ENCODE measurements around the gene LATS1. TPM values are rescaled to one million over a fixed set of nuclear protein-coding genes. Genes with fewer than 3 reads are reported as not detected.
"Not testable (repeated sequence)": the region's sequence is repeated elsewhere in the genome, so short reads cannot be mapped to it uniquely, and the experiment has no call there.

The LATS1 gene
- total RNA-seq, 4 donors from 2014 or later: 29.2 to 54.5 (median 35.6) TPM

DNA sequence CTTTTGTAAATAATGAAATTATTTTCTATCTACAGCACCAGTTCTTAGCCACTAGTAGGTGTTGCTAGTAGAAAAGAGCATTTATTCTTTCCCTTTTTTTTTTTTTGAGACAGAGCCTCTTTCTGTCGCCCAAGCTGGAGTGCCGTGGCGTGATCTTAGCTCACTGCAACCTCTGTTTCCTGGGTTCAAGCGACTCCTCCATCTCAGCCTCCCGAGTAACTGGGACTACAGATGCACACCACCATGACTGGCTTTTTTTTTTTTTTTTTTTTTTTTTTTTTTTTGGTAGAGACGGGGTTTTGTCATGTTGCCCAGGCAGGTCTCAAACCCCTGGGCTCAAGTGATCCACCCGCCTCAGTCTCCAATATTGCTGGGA lies 38.3 kb upstream of the LATS1 start:
- no peak for TF ChIP-seq POLR2AphosphoS5 (IDR thresholded peaks at IDR 0.05)
- no peak for TF ChIP-seq EP300 (IDR thresholded peaks at IDR 0.05)
- TF ChIP-seq, protein P1, sequence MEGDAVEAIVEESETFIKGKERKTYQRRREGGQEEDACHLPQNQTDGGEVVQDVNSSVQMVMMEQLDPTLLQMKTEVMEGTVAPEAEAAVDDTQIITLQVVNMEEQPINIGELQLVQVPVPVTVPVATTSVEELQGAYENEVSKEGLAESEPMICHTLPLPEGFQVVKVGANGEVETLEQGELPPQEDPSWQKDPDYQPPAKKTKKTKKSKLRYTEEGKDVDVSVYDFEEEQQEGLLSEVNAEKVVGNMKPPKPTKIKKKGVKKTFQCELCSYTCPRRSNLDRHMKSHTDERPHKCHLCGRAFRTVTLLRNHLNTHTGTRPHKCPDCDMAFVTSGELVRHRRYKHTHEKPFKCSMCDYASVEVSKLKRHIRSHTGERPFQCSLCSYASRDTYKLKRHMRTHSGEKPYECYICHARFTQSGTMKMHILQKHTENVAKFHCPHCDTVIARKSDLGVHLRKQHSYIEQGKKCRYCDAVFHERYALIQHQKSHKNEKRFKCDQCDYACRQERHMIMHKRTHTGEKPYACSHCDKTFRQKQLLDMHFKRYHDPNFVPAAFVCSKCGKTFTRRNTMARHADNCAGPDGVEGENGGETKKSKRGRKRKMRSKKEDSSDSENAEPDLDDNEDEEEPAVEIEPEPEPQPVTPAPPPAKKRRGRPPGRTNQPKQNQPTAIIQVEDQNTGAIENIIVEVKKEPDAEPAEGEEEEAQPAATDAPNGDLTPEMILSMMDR (IDR thresholded peaks at IDR 0.05): no peak
- no peak for TF ChIP-seq POLR2A (IDR thresholded peaks at IDR 0.05)
- Histone ChIP-seq H3K9me3 (no peaks in the 10 kb centered on the region), H3K4me3 (no peak overlapping the region), H3K27me3 (no peaks in the 10 kb centered on the region), H3K4me1 (peaks cover 0 to 46% (median 4%) of the 10 kb centered on the region in 3 donors), H3K27ac (no peak overlapping the region), H3K36me3 (peaks cover 0 to 12% of the 10 kb centered on the region in 2 donors)
- no peak for ATAC-seq
- 70% methylated on average over 7 of the region's 7 CpGs; no CpG with 5 or more reads in 1 of the 2 donors for WGBS, 2 donors (ENCODE audit: low coverage in 1 of 2)

DNA sequence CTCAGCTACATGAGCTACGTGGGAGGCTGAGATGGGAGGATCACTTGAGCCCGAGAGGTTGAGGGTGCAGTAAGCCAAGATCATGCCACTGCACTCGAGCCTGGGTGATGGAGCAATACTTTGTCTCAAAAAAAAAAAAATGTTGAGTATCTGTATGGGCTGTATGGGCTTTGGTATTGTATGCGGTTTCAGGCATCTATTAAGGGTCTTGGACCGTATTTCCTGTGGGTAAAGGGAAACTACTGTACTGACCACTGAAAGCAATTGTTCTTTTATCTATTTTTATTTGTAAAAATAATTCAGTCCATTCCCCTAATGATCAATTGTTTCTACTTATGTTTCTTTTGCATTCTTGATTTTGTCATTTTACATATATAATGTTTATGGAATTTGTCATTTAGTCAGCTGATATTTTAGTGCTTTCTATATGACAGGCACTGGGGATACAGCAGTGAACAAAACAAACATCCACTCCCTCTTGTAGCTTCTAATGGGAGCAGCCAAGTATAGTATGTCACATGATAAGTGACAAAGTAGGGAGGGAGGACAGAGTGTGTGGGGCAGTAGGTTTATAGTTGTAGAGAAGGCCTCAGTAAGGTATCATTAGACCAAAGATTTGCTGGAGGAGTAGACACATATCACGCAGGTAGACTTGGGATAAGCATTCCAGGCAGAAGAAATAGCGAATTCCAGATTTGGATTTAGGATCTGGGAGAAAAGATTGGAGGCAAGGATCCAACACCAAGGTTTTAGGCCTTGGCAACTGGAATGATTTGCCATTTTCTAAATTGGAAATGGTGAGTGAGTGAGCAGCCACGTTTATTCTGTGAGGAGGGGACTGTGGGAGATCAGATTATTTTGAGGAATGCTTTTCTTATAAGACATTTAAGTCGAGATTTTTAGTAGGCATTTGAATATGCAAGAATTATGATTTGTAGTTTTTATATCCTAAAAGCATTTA lies 37.7 kb upstream of the LATS1 start:
- peaks cover 0 to 10% of the 10 kb centered on the region in 2 donors for H3K36me3 ChIP-seq
- TF ChIP-seq POLR2AphosphoS5 (IDR thresholded peaks at IDR 0.05) (no peak), POLR2A (IDR thresholded peaks at IDR 0.05) (no peak), EP300 (IDR thresholded peaks at IDR 0.05) (no peak)
- TF ChIP-seq, protein P1 (IDR thresholded peaks at IDR 0.05): no peak
- H3K27ac ChIP-seq: no peak overlapping the region
- no peaks in the 10 kb centered on the region for H3K9me3 ChIP-seq
- no peak overlapping the region for H3K4me3 ChIP-seq
- no peaks in the 10 kb centered on the region for H3K27me3 ChIP-seq
- 81 to 85% methylated on average over 9 of the region's 9 CpGs for WGBS, 2 donors (ENCODE audit: low coverage in 1 of 2)
- no peak for ATAC-seq
- peaks cover 0 to 52% (median 11%) of the 10 kb centered on the region in 3 donors for H3K4me1 ChIP-seq

DNA sequence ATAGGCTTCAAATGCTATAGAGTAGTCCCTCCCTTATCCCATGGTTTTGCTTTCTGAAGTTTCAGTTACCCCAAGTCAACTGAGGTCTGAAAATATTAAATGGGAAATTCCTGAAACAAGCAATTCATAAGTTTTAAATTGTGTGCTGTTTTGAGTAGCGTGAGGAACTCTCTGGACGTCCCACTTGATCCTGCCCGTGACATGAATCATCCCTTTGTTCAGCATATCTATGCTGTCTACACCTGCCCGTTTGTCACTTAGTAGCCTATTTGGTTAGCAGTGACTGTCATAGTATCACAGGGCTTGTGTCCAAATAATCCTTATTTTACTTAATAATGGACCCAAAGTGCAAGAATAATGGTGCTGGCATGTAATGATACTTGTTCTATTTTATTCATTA lies 36.6 kb upstream of the LATS1 start:
- Histone ChIP-seq H3K27ac (no peak overlapping the region), H3K9me3 (no peaks in the 10 kb centered on the region), H3K4me3 (no peak overlapping the region), H3K4me1 (peaks cover 0 to 58% (median 12%) of the 10 kb centered on the region in 3 donors), H3K36me3 (no peaks in the 10 kb centered on the region), H3K27me3 (no peaks in the 10 kb centered on the region)
- ATAC-seq: no peak
- TF ChIP-seq POLR2A (IDR thresholded peaks at IDR 0.05): no peak
- TF ChIP-seq, protein P1 (IDR thresholded peaks at IDR 0.05): no peak
- no peak for TF ChIP-seq EP300 (IDR thresholded peaks at IDR 0.05)
- TF ChIP-seq POLR2AphosphoS5 (IDR thresholded peaks at IDR 0.05): no peak
- 83 to 84% methylated on average over 4 of the region's 4 CpGs for WGBS, 2 donors (ENCODE audit: low coverage in 1 of 2)

DNA sequence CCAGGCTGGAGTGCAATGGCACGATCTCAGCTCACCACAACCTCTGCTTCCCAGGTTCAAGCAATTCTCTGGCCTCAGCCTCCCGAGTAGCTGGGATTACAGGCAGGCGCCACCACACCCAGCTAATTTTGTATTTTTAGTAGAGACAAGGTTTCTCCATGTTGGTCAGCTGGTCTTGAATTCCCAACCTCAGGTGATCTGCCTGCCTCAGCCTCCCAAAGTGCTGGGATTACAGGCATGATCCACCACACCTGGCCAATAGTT lies 35.4 kb upstream of the LATS1 start:
- not testable (repeated sequence) for H3K4me3 ChIP-seq, H3K36me3 ChIP-seq, H3K27ac ChIP-seq, H3K27me3 ChIP-seq, ATAC-seq, H3K9me3 ChIP-seq
- H3K4me1 ChIP-seq: peaks cover 0 to 58% (median 12%) of the 10 kb centered on the region in 3 donors
- WGBS, 2 donors (ENCODE audit: low coverage in 1 of 2): 85 to 100% methylated on average over 1 to 3 of the region's 3 CpGs

DNA sequence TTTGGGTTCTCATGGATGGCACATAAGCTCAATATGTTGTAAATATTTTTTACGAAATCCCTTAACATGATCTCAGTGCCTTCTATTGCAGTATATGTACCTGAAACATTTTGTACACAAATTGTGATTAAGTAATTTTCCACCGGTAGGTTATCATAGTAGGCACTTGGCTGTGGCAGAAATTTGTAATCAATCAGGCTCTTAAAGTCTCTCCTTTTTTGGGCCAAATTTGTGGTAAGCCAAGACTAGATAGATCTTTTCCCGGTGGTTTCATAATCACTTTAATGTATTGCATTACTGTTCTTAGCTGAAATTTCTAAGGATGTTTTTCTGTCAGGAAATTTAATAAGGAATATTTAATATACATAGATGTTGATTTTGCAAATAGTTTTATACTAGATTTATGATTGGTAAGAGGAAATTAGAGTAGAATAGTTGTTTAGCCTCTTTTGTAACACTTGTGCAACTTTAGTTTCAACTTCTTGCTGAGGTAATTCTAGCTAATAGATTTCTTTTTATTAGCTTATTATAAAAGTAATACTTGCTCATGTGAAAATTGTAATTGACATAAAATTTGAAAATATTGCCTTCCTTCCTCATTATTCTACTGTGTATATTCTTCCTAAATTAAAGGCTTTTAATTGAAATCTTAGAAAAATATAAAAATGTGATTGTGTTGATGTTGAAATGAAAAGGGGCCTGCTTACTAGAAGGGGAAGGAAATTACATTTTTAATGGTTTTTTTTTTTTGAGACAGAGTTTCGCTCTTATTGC lies 34.9 kb upstream of the LATS1 start:
- no peak for ATAC-seq
- H3K4me1 ChIP-seq: peaks cover 0 to 56% (median 12%) of the 10 kb centered on the region in 3 donors
- no peak overlapping the region for H3K4me3 ChIP-seq
- H3K9me3 ChIP-seq: no peaks in the 10 kb centered on the region
- 77 to 84% methylated on average over 4 of the region's 4 CpGs for WGBS, 2 donors (ENCODE audit: low coverage in 1 of 2)
- TF ChIP-seq, protein P1 (IDR thresholded peaks at IDR 0.05): no peak
- TF ChIP-seq EP300 (IDR thresholded peaks at IDR 0.05) (no peak), POLR2A (IDR thresholded peaks at IDR 0.05) (no peak), POLR2AphosphoS5 (IDR thresholded peaks at IDR 0.05) (no peak)
- no peak overlapping the region for H3K27ac ChIP-seq
- H3K27me3 ChIP-seq: no peaks in the 10 kb centered on the region
- no peaks in the 10 kb centered on the region for H3K36me3 ChIP-seq

DNA sequence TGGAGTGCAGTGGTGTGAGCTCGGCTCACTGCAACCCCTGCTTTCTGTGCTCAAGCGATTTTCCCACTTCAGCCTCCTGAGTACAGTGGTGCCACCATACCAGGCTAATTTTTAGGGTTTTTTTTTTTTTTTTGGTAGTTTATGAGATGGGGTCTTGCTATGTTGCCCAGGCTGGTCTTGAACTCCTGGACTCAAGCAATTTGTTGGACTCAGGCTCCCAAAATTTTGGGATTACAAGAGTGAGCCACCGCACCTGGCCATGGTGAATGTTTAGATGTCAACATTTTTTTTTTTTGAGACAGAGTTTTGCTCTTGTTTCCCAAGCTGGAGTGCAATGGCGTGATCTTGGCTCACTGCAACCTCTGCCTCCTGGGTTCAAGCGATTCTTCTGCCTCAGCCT lies 34.0 kb upstream of the LATS1 start:
- not testable (repeated sequence) for H3K4me3 ChIP-seq, H3K36me3 ChIP-seq, H3K9me3 ChIP-seq, H3K27ac ChIP-seq, ATAC-seq, H3K27me3 ChIP-seq
- 94 to 100% methylated on average over 1 to 4 of the region's 5 CpGs for WGBS, 2 donors (ENCODE audit: low coverage in 1 of 2)
- peaks cover 0 to 54% (median 12%) of the 10 kb centered on the region in 3 donors for H3K4me1 ChIP-seq
